ENCODE measurements around the gene SH3RF3. TPM values are rescaled to one million over a fixed set of nuclear protein-coding genes. Genes with fewer than 3 reads are reported as not detected.

SH3RF3 gene
- total and polyA plus RNA-seq, 2 donors (not counting 1 experiment from before 2014, with no cell fraction given): 8.3 to 10.1 TPM

GRCh38 chr2:109266496-109266895 lies 137.5 kb downstream of the SH3RF3 start:
- H3K4me2 ChIP-seq (ENCODE audit: extremely low read depth, insufficient read depth, low read length): no peak overlapping the region
- no peaks in the 10 kb centered on the region for H3K9me3 ChIP-seq (ENCODE audit: control insufficient read depth, insufficient read depth, low read depth, low read length)
- no peaks in the 10 kb centered on the region for H3K4me1 ChIP-seq (ENCODE audit: control insufficient read depth, extremely low read depth, insufficient read depth, low read length)
- TF ChIP-seq CTCF (conservative IDR thresholded peaks at IDR 0.05 in 1 of 2, IDR thresholded peaks at IDR 0.05 in 1 of 2; ENCODE audit: low read depth in 1 of 2, low read length in 2 of 2) (no peak), EZH2 (IDR thresholded peaks at IDR 0.05; ENCODE audit: low read length, missing control alignments) (no peak)
- no peaks in the 10 kb centered on the region for H4K20me1 ChIP-seq (ENCODE audit: control insufficient read depth, extremely low read depth, insufficient read depth, low read length)
- no peak overlapping the region for H3K27ac ChIP-seq (ENCODE audit: insufficient read depth, low read length)
- H3K4me3 ChIP-seq (replicated peaks in 1 of 4; ENCODE audit: control extremely low read depth in 1 of 4, insufficient read depth in 1 of 4, low read depth in 3 of 4, low read length in 4 of 4): no peak overlapping the region
- no peak overlapping the region for H3K9ac ChIP-seq (ENCODE audit: insufficient read depth, low read length)
- DNase-seq (ENCODE audit: low read depth in 2 of 2): no peak
- no peak overlapping the region for H2AFZ ChIP-seq (ENCODE audit: low read length)
- no peaks in the 10 kb centered on the region for H3K27me3 ChIP-seq (ENCODE audit: control insufficient read depth, insufficient read depth, low read length)
- peaks cover 12% of the 10 kb centered on the region for H3K79me2 ChIP-seq (ENCODE audit: control insufficient read depth, insufficient read depth, low read length)
- H3K36me3 ChIP-seq (ENCODE audit: control insufficient read depth, insufficient read depth, low read length): no peaks in the 10 kb centered on the region

- Histone ChIP-seq H3K4me2 (ENCODE audit: extremely low read depth, insufficient read depth, low read length) (no peak overlapping the region), H3K4me3 (replicated peaks in 1 of 4; ENCODE audit: control extremely low read depth in 1 of 4, insufficient read depth in 1 of 4, low read depth in 3 of 4, low read length in 4 of 4) (no peak overlapping the region), H4K20me1 (ENCODE audit: control insufficient read depth, extremely low read depth, insufficient read depth, low read length) (no peaks in the 10 kb centered on the region), H3K27ac (ENCODE audit: insufficient read depth, low read length) (no peak overlapping the region), H3K79me2 (ENCODE audit: control insufficient read depth, insufficient read depth, low read length) (peaks cover 7% of the 10 kb centered on the region), H3K9me3 (ENCODE audit: control insufficient read depth, insufficient read depth, low read depth, low read length) (no peaks in the 10 kb centered on the region), H2AFZ (ENCODE audit: low read length) (no peak overlapping the region), H3K4me1 (ENCODE audit: control insufficient read depth, extremely low read depth, insufficient read depth, low read length) (no peaks in the 10 kb centered on the region), H3K27me3 (ENCODE audit: control insufficient read depth, insufficient read depth, low read length) (no peaks in the 10 kb centered on the region), H3K9ac (ENCODE audit: insufficient read depth, low read length) (no peak overlapping the region), H3K36me3 (ENCODE audit: control insufficient read depth, insufficient read depth, low read length) (no peaks in the 10 kb centered on the region)
- no peak for TF ChIP-seq CTCF (conservative IDR thresholded peaks at IDR 0.05 in 1 of 2, IDR thresholded peaks at IDR 0.05 in 1 of 2; ENCODE audit: low read depth in 1 of 2, low read length in 2 of 2)
- TF ChIP-seq EZH2 (IDR thresholded peaks at IDR 0.05; ENCODE audit: low read length, missing control alignments): no peak
- no peak for DNase-seq (ENCODE audit: low read depth in 2 of 2)
Observed at GRCh38 chr2:109266998-109267854, 138.2 kb downstream of the SH3RF3 start.

GRCh38 chr2:109268916-109269315 lies 139.9 kb downstream of the SH3RF3 start:
- Histone ChIP-seq H3K4me2 (ENCODE audit: extremely low read depth, insufficient read depth, low read length) (no peak overlapping the region), H3K9ac (ENCODE audit: insufficient read depth, low read length) (no peak overlapping the region), H3K4me1 (ENCODE audit: control insufficient read depth, extremely low read depth, insufficient read depth, low read length) (no peaks in the 10 kb centered on the region), H3K27me3 (ENCODE audit: control insufficient read depth, insufficient read depth, low read length) (no peaks in the 10 kb centered on the region), H3K36me3 (ENCODE audit: control insufficient read depth, insufficient read depth, low read length) (no peaks in the 10 kb centered on the region), H3K27ac (ENCODE audit: insufficient read depth, low read length) (no peak overlapping the region), H3K9me3 (ENCODE audit: control insufficient read depth, insufficient read depth, low read depth, low read length) (no peaks in the 10 kb centered on the region), H3K79me2 (ENCODE audit: control insufficient read depth, insufficient read depth, low read length) (peaks cover 12% of the 10 kb centered on the region), H2AFZ (ENCODE audit: low read length) (no peak overlapping the region), H4K20me1 (ENCODE audit: control insufficient read depth, extremely low read depth, insufficient read depth, low read length) (no peaks in the 10 kb centered on the region), H3K4me3 (replicated peaks in 1 of 4; ENCODE audit: control extremely low read depth in 1 of 4, insufficient read depth in 1 of 4, low read depth in 3 of 4, low read length in 4 of 4) (no peak overlapping the region)
- TF ChIP-seq CTCF (conservative IDR thresholded peaks at IDR 0.05 in 1 of 2, IDR thresholded peaks at IDR 0.05 in 1 of 2; ENCODE audit: low read depth in 1 of 2, low read length in 2 of 2) (no peak), EZH2 (IDR thresholded peaks at IDR 0.05; ENCODE audit: low read length, missing control alignments) (no peak)
- no peak for DNase-seq (ENCODE audit: low read depth in 2 of 2)

Measured in fibroblast of lung (primary cell).